Right renal cortex interstitium (tissue), 3 donors: ENCODE data around the gene CTBP2. TPM values are rescaled to one million over a fixed set of nuclear protein-coding genes. Genes with fewer than 3 reads are reported as not detected.
"Not testable (repeated sequence)": the region's sequence is repeated elsewhere in the genome, so short reads cannot be mapped to it uniquely, and the experiment has no call there.

Experiments
- DNase-seq, 3 donors: peaks; one replicate each; pipeline ENCODE4 v3.0.0-alpha.2; 2013; ENCODE audit warnings: low read depth in 3 of 3, low spot score in 2 of 3
- polyA plus RNA-seq, 3 donors: library from polyadenylated mRNA; unstranded; fragments of 120-200 nt; gene quantifications; one replicate each; pipeline ENCODE4 v1.2.1, GENCODE V29; 2013; ENCODE audit not compliant: insufficient read length in 3 of 3

The CTBP2 gene
- polyA plus RNA-seq, 3 donors: 83.7 to 92.7 (median 88.2) TPM

DNA sequence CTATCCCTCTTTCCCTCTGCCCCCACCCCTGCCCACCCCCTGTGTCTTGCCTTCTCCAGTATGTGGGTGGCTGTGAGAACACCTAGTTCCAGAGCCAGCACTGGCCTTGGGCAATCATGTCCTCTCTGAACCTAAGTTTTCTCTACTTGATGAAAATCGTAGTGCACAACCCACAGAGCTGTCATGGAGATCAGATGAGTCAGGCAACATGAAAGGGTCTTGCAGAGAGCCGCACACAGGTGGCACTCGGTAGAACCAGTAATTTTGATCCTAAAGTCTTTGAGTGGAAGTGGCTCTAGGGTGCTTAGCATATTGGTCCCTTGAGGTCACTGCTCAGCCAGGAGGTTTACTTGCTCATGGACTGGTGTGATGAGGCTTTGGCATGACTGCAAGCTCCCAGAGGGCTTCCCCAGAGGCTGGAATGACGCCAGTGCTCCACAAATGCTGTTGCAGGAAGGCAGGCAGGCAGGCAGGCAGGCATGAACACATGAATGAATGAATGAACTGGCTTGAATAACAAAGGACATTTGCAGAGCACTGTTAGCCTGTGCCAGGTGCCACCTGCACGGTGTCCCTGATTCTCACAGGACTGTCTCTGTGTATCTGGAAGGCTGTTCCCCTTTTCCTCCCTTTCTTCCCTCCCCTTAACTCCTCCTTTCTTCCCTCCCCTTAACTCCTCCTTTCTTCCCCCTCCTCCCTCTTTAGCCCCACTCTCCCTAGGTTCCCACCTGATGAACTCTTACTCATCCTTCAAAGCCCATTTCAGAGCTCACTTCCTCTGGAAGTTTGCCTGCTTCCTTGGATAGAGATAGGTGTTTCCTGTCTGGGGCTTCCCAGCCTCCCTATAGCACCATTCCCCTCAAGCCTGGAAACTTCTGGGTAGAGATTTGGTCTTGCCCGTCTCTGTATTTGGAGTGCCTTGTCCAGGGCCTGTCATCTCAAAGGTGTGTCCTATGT, 27.2 kb upstream of the CTBP2 start:
- DNase-seq: no peak

DNA sequence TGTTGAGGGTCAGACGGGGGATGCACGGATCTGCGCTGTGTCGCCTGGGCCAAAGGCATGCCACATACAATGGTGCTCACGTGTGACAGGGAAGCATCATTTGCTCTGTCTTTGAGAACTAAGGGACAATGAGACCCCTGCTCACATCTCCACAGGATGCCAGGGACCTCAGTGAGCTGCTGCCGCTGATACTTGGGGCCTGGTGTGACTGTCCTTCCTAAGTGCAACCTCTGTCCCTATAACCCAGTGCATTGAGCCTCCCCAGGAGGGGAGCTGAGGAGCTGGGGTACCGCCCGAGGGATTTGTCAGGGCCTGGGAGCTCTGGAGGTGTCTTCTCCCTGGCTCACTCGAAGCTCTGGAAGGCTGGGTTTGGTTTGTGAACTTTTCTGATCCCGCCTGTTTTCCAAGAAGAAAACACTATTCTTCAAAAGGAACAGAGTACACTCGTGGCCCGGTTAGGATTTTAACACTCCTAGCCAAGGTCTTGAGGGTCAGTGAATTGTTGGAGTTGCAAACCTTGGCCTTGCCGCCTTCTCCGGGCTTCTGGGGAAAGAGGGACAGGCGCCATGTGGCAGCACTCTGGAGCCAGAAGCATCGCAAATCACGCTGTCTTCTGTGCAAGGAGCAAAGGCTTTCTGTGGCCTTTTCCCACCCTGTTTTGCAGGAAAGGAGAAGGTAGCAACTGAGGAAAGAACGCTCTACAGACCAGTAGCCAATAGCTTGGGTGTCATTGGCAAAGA, 26.2 kb upstream of the CTBP2 start:
- no peak for DNase-seq

DNA sequence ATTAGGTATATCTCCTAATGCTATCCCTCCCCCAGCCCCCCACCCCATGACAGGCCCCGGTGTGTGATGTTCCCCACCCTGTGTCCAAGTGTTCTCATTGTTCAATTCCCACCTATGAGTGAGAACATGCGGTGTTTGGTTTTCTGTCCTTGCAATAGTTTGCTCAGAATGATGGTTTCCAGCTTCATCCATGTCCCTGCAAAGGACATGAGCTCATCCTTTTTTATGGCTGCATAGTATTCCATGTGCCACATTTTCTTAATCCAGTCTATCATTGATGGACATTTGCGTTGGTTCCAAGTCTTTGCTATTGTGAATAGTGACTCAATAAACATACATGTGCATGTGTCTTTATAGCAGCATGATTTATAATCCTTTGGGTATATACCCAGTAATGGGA, 18.7 kb upstream of the CTBP2 start:
- DNase-seq: not testable (repeated sequence)

DNA sequence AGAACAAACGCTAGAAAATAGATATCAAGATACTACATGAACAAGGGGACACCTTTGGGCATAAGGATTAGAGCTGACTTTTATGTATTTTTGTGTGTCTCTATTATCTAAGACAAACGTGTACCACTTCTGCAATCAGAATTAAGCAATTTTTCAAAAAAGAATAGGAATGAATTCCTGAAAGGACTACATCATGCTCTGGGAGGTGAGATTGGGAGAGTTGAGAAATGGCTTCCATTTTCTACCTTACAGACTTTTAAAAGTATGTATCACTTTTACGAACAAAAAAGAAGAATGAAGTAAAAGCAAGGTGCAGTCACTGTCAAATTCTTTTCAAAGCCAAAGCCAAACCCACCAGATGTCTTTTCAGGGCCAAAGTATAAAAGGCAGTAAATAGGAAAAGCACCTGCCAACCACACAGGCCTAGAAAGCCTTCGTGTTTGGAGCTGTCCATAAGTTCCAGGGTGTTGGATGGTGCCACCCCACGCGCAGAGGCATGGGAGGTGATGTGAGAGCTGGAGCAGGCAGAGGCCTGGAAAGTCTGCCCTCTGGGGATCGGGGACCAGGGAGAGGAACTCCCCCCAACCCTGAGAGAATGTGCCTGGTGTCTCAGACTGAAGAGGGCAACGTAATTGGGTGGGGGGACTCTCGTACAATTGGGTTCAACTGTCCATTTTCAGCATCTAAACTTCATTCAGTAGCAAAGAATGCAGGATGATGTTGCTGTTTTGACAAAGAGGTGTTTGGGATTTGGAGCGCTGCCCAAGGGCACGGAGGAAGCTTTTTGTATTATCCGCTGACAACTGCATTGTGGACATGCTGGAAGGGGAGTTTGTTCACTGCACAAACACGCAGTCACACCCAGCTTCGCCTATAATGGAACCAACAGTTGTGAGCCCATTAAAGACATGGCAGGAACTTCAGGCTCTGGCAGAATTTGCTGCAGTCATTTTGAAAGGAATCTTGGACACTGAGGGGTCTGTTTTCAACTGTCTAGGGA, 17.6 kb upstream of the CTBP2 start:
- no peak for DNase-seq

DNA sequence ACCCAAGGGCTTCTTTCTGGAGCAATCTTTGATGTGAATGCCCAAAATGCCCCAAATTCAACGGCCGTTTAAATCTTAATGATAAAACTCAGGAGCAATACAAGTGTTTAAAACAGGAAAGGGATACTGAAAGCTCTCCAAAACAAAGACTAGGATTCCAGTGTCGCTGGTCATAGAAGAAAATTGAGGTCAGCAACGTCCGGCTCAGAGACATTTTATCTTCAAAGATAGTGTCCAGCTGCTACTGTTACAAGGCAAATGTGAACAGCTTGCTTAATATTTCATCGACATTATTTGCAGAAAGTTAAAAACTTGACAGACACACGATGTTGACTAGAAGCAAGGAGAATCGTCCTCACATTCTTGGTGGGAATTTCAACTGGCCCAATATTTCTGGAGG, 15.4 kb upstream of the CTBP2 start:
- DNase-seq: no peak

DNA sequence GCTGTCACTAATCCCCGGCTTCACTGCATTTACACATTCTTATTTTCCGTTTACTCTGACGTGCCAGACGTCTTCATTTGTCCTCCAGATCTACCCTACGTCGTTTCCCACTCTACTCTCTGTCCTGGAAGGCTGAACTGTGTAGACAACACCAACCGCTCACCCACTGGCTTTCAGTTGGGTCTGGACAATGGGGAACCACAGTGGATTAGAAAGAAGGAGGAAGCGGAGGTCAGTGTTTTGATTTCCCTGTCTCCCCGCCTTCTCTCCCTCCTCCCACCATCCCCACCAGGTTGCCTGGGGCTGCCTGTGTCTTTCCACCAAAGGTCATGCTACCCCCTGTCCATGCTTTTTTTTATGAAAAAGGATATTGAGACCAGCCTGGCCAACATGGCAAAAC, 14.0 kb upstream of the CTBP2 start:
- no peak for DNase-seq

DNA sequence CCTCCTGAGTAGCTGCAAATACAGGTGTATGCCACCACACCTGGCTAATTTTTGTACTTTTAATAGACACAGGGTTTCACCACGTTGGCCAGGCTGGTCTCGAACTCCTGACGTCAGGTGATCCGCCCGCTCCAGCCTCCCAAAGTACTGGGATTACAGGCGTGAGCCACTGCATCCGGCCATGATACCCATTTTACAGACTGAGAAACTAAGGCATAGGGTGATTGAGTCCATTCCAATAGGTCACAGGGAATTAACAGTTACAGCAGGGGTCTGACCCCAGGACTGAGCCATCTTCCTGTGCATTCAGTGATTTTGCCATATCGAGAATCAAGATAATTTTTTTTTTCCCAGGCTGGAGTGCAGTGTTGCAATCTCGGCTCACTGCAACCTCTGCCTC, 12.3 kb upstream of the CTBP2 start:
- DNase-seq: no peak

DNA sequence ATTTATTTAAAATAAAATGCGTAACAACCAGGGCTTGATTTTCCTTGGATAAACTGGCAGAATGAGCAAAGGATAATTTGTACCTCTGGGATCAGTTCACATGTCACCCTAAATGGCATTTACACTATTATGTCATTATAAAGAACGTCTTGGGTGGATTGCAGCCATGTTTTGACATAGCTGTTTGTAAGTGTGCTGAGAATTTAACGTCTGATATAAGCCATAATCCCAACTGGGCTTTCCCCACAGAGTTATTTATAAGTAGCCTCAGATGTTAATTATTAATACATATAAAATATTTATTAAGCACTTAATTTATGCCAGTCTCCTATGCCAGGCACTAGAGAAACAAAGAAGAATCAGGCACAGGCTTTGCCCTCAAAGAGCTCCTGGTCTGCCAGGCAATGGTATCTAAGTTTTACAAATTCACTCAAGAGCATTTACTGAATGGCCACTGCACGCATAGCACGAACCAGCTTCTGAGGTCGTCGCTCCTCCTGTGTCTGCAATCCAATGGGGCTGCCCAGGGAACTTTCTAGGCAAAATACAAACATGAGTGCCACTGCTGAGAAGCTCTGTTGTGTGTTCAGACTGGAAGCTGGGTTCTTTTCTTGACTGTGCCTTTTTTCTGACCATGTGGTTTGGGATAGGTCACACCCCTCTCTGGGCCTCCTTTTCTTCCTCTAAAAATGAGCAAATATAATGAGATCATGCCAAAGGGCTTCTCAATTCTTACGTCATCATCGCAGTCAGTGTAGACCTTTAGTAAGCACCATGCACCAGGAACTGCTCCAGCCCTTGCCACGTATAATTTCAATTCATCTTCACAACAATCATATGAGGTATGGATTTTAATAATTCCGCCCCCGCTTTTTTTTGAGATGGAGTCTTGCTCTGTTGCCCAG, 11.3 kb upstream of the CTBP2 start:
- no peak for DNase-seq

DNA sequence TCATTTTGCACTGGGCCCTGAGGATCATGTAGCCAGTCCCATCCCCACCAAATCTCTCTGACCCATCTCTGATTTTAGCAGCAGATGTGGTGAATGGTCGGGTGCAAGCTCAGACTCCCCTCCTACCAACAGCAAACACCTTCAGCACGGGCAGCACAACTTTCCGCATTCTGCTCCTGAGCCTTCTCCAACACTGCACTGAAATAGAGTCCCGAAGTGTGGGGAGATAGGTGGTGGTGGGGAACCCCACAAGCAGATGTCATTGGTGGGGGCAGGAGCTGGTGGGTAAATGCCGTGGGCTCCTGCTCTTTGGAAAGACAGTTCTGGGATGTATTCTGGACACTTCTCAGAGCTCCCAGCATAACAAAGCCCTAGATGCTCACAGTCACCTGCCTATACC, 9.6 kb upstream of the CTBP2 start:
- no peak for DNase-seq

DNA sequence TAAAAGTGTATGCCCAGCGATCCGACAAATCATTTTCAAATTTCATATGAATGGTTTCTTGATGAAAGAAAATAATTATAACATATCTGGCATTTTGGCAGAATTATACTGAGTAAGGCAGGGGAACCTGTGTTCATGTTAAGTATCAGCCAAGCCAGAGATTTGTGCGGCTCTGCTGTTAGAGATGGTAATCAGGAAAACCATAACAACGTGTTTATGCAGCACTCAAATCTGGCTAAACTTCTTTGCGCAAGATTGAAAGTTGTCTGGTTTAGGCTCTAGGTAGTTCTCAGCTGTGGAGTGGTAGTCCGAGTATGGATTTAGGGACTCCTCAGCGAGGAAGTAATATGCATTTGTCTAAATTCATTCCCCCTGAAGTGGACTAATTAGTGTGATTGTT, 8.9 kb upstream of the CTBP2 start:
- DNase-seq: no peak

DNA sequence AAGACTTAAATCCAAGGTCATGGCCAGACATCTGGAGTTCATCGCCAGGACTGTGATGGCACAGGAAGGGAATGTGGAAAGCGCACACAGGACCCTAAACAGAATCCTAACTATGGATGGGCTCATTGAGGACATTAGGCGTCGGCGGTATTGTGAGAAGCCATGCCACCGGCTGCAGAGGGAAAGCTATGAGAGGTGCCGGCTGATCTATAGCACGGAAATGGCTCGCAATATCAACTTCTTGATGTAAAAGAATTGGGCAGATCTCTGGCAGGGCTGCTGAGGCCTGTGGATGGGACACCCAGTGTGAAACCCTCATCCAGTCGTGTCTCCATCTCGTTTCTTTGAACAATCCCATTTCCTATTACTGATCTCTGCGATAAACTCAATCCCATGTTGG, 6.3 kb upstream of the CTBP2 start:
- DNase-seq: no peak

DNA sequence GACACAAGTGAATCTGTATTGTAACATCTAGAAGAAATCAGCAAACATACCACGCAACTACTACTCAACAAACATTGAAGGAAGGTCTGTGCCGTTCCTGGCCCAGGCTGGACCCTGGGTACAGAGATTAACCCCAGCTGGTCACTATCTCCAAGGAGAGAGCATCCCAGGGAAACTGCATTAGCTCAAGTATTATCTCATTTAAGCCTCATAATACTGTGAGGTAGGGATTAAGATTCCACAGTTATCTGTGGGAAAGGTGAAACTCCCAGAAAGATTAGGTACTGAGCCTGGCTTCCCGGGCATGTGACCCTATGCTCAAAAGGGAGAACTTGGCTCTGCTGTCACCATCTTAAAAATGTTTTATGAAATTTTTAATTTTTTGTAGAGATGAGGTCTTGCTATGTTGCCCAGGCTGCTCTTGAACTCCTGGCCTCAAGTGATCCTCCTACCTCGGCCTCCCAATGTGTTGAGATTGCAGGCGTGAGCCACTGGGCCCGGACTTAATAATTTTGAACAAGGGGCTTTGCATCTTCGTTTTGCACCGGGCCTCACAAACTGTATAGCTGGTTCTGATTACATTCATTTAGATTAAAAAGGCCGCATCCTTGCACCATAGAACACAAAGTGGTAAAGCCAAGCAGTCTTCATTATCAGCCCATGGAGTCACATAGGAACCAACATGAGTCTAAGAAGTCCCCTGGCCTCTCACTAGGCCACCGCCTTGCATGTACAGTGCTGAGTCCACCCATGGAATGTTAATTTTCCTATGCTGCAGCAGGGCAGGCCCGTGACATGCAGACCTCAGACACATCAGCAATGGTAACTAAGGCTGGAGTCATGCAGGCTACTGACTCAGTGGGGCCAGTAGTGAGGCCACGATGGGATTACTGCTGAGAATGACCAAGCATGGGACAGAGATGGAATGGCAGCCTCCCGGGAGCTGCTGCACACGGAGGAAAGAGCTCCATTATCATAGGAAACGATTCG, 5.5 kb upstream of the CTBP2 start:
- DNase-seq: no peak

DNA sequence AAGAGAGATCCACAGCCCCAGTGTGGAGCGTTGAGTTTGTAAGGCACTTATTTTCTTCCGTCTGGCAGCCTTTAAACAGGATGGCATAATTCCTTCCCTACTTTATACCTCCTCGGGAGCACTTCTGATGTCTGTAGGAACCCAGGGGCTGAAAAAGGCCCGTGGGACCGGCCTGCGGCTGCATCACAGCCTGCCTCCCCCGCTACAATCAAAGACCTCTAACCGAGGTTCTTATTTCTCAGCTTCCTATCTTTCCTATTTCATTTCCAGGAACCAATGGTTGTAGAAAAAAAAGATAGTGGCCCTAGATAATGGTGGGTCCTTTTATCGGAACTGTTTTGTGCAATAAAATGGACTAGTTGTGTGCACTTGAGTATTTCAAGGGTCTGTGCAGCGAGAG, 4.1 kb upstream of the CTBP2 start:
- no peak for DNase-seq

DNA sequence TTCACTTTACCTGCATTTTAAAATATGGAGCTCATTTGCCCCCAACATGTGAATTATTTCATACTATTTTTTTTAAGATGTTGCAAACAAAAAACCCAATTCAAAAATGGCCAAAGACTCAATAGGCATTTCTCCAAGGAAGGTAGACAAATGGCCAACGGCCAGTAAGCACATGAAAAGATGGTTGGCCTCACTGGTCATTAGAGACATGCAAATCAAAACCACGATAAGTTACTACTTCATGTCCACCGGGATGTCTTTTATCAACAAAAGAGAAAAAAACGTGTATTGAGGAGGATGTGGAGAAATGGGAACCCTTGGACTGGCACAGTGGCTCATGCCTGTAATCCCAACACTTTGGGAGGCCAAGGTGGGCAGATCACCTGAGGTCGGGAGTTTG, 3.4 kb upstream of the CTBP2 start:
- DNase-seq: no peak

DNA sequence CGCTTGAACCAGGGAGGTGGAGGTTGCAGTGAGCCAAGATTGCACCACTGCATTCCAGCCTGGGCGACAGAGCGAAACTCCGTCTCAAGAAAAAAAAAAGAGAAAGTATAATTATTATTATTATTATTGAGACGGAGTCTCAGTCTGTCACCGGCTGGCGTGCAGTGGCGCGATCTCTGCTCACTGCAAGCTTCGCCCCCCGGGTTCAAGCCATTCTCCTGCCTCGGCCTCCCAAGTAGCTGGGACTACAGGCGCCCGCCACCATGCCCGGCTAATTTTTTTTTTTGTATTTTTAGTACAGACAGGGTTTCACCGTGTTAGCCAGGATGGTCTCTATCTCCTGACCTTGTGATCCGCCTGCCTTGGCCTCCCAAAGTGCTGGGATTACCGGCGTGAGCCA, 2.9 kb upstream of the CTBP2 start:
- not testable (repeated sequence) for DNase-seq

DNA sequence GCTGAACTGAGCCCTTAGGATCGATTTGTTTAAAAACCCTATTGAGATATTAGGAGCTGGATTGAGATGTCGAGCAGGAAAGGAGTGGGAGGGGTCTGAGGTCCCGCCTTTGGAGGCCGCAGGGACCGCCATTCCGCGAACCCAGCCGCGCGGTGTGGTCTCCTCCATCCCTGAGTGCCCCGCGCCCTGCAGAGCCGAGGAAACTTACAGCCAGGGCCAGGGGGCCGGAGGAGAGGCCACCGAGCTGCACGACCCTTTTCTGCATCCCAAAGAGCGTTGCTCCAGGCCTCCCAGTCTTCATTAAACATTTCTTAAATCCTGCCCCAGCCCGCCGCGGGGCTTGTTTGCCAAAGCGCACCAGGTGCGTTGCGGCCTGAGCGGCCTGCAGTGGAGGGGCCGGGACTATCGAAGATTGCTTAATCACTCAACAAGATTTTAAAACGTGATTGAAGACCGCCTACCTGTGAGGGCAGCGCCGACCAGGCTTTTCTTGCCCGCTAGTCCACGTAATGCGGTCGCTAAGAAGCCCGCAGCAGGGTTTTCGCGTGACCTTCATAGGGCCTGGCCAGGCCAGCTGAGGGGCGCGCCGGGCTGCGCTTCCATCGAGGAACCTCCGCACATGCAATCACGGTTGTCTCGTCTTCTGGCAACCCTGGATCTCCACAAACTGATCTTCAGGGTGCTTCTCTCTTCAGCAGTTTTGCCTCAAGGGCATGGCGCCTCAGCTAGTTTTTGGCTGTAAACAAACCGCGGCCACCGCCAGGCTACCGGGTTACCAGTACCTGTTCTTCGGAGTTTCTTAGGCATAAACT, 2.0 kb upstream of the CTBP2 start:
- DNase-seq: no peak

DNA sequence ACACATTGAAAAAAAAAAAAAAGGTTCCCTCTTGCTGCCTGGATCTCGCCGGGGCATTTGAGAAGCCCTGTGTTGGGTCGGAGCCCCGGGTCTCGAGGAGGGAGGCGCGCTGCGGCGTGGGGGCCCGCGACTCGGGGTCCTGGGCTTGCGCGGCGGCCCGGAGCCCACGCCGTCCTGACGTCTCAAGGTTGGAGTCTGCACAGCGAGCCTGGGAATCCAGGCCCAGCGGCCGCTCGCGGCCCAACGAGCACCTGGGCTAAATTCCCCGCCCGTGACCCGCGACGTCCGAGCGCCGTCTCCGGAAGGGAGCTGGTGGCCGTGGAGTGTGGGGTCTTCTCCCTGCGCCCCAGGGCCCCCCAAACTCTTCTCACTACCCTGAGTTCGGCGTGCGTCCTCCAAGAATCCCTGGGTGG, 1.4 kb upstream of the CTBP2 start:
- no peak for DNase-seq
